ENCODE data around the gene ZNF598.

ZNF598 gene

GRCh38 chr16:2042986-2043666, 33.5 kb upstream of the ZNF598 start:
- peaks cover 0 to 33% (median 8%) of the 10 kb centered on the region in 11 experiments; a peak in 9 of 22 replicates for H4K20me1 ChIP-seq
- H3K9ac ChIP-seq = peak overlapping the region in 9 of 11 experiments; percentile 38 to 73 (median 67); a peak in 14 of 22 replicates
- peak overlapping the region in 7 of 11 experiments; percentile 42 to 83 (median 75); a peak in 14 of 22 replicates for H3K27ac ChIP-seq
- H3K27me3 ChIP-seq = no peaks in the 10 kb centered on the region
- H3K4me1 ChIP-seq = peaks cover 79 to 90% (median 89%) of the 10 kb centered on the region in 10 experiments
- no peak for TF ChIP-seq Cebpa-rat (IDR thresholded peaks at IDR 0.05)
- H3K36me3 ChIP-seq = 0 out of 22 replicates have a peak, but pooled peaks cover 0 to 5% (median 0%) of the 10 kb centered on the region in 11 experiments
- H3K4me2 ChIP-seq = peak overlapping the region; percentile 85 to 99 (median 95)
- peak overlapping the region in 5 of 10 experiments; percentile 33 to 53 (median 47); a peak in 4 of 20 replicates for H3K4me3 ChIP-seq
- no peaks in the 10 kb centered on the region for H3K9me3 ChIP-seq (replicated peaks in 1 of 11)

GRCh38 chr16:2042171-2042985, 32.8 kb upstream of the ZNF598 start:
- peak overlapping the region in 2 of 10 experiments; percentile 10 to 34; a peak in 1 of 20 replicates for H3K4me3 ChIP-seq
- H3K9me3 ChIP-seq (replicated peaks in 1 of 11) = no peaks in the 10 kb centered on the region
- H3K27me3 ChIP-seq = no peaks in the 10 kb centered on the region
- H3K27ac ChIP-seq = peak overlapping the region in 8 of 11 experiments; percentile 1 to 71 (median 52); a peak in 15 of 22 replicates
- peaks cover 86 to 98% (median 97%) of the 10 kb centered on the region in 10 experiments for H3K4me1 ChIP-seq
- peaks cover 0 to 12% (median 0%) of the 10 kb centered on the region in 11 experiments; a peak in 7 of 22 replicates for H3K36me3 ChIP-seq
- H3K9ac ChIP-seq = peak overlapping the region; percentile 20 to 68 (median 50); a peak in 17 of 22 replicates
- H3K4me2 ChIP-seq = peak overlapping the region; percentile 76 to 96 (median 92)
- peaks cover 0 to 40% (median 8%) of the 10 kb centered on the region in 11 experiments; a peak in 10 of 22 replicates for H4K20me1 ChIP-seq
- TF ChIP-seq Cebpa-rat (IDR thresholded peaks at IDR 0.05) = no peak

- peak overlapping the region in 5 of 11 experiments; percentile 51 to 71 (median 65); a peak in 8 of 22 replicates for H3K27ac ChIP-seq
- peaks cover 0 to 25% (median 0%) of the 10 kb centered on the region in 11 experiments; a peak in 8 of 22 replicates for H3K36me3 ChIP-seq
- no peak overlapping the region for H3K4me3 ChIP-seq
- peaks cover 88 to 98% (median 98%) of the 10 kb centered on the region in 10 experiments for H3K4me1 ChIP-seq
- peak overlapping the region; percentile 76 to 96 (median 92) for H3K4me2 ChIP-seq
- TF ChIP-seq Cebpa-rat (IDR thresholded peaks at IDR 0.05) = no peak
- peak overlapping the region in 5 of 11 experiments; percentile 8 to 72 (median 65); a peak in 6 of 22 replicates for H3K9ac ChIP-seq
- no peaks in the 10 kb centered on the region for H3K27me3 ChIP-seq
- H4K20me1 ChIP-seq = peaks cover 0 to 54% (median 10%) of the 10 kb centered on the region in 11 experiments; a peak in 11 of 22 replicates
- no peaks in the 10 kb centered on the region for H3K9me3 ChIP-seq (replicated peaks in 1 of 11)
These were observed 31.3 kb upstream of the ZNF598 start for GRCh38 chr16:2040787-2041522.

GRCh38 chr16:2040041-2040786, 30.6 kb upstream of the ZNF598 start:
- Histone ChIP-seq H3K4me3 (no peak overlapping the region), H3K36me3 (peaks cover 0 to 28% (median 0%) of the 10 kb centered on the region in 11 experiments; a peak in 8 of 22 replicates), H4K20me1 (peaks cover 0 to 62% (median 10%) of the 10 kb centered on the region in 11 experiments; a peak in 11 of 22 replicates), H3K4me2 (peak overlapping the region; percentile 76 to 96 (median 92)), H3K4me1 (peaks cover 94 to 98% (median 98%) of the 10 kb centered on the region in 10 experiments), H3K9ac (peak overlapping the region in 8 of 11 experiments; percentile 1 to 72 (median 53); a peak in 8 of 22 replicates), H3K27me3 (no peaks in the 10 kb centered on the region), H3K9me3 (replicated peaks in 1 of 11) (no peaks in the 10 kb centered on the region), H3K27ac (peak overlapping the region in 6 of 11 experiments; percentile 3 to 71 (median 58); a peak in 8 of 22 replicates)
- TF ChIP-seq Cebpa-rat (IDR thresholded peaks at IDR 0.05) = no peak

GRCh38 chr16:2039274-2040031, 29.8 kb upstream of the ZNF598 start:
- H3K4me1 ChIP-seq = peaks cover 96 to 98% (median 98%) of the 10 kb centered on the region in 10 experiments

GRCh38 chr16:2038382-2039231, 29.0 kb upstream of the ZNF598 start:
- peaks cover 94 to 98% (median 97%) of the 10 kb centered on the region in 10 experiments for H3K4me1 ChIP-seq
- H4K20me1 ChIP-seq = peaks cover 0 to 65% (median 10%) of the 10 kb centered on the region in 11 experiments; a peak in 11 of 22 replicates
- no peaks in the 10 kb centered on the region for H3K27me3 ChIP-seq
- no peaks in the 10 kb centered on the region for H3K9me3 ChIP-seq (replicated peaks in 1 of 11)
- H3K4me2 ChIP-seq = peak overlapping the region; percentile 76 to 97 (median 92)
- H3K9ac ChIP-seq = peak overlapping the region; percentile 1 to 72 (median 48); a peak in 20 of 22 replicates
- H3K27ac ChIP-seq = peak overlapping the region in 10 of 11 experiments; percentile 2 to 71 (median 34); a peak in 13 of 22 replicates
- no peak for TF ChIP-seq Cebpa-rat (IDR thresholded peaks at IDR 0.05)
- H3K4me3 ChIP-seq = peak overlapping the region in 3 of 10 experiments; percentile 7 to 22 (median 19); a peak in 4 of 20 replicates
- peaks cover 0 to 28% (median 0%) of the 10 kb centered on the region in 11 experiments; a peak in 8 of 22 replicates for H3K36me3 ChIP-seq

More at GRCh38 chr16:2039274-2040031, 29.8 kb upstream of the ZNF598 start:
- TF ChIP-seq Cebpa-rat (IDR thresholded peaks at IDR 0.05) = no peak
- Histone ChIP-seq H3K4me3 (peak overlapping the region in 4 of 10 experiments; percentile 7 to 37 (median 27); a peak in 4 of 20 replicates), H3K4me2 (peak overlapping the region; percentile 76 to 96 (median 92)), H3K9ac (peak overlapping the region; percentile 1 to 72 (median 48); a peak in 20 of 22 replicates), H3K9me3 (replicated peaks in 1 of 11) (no peaks in the 10 kb centered on the region), H3K27me3 (no peaks in the 10 kb centered on the region), H4K20me1 (peaks cover 0 to 65% (median 10%) of the 10 kb centered on the region in 11 experiments; a peak in 11 of 22 replicates), H3K27ac (peak overlapping the region in 9 of 11 experiments; percentile 2 to 71 (median 23); a peak in 15 of 22 replicates), H3K36me3 (peaks cover 0 to 28% (median 0%) of the 10 kb centered on the region in 11 experiments; a peak in 8 of 22 replicates)
